Endothelial cell of hepatic sinusoid (primary cell): ENCODE measurements around the gene PVR.
"Not testable (repeated sequence)": the region's sequence is repeated elsewhere in the genome, so short reads cannot be mapped to it uniquely, and the experiment has no call there.

Source experiments
- in situ Hi-C: cut with HindIII; loops from 2 replicates; pipeline ENCODE4 v1.10.0; 2017; ENCODE audit warnings: low sequenced_read_pairs

Gene PVR

GRCh38 chr19:44668985-44669764 is 25.5 kb downstream of the PVR start:
- in situ Hi-C loops: no loop called here

- in situ Hi-C loops: not testable (repeated sequence)
These were observed 26.3 kb downstream of the PVR start for GRCh38 chr19:44670027-44670426.

- in situ Hi-C loops: no loop called here
These were observed 27.7 kb downstream of the PVR start, which contains the start of gene CEACAM19 for GRCh38 chr19:44671400-44671799. CEACAM19 (plus strand) TSS chr19:44671482; CDS start chr19:44671932, 450 bp downstream.

- in situ Hi-C loops: no loop called here
These were observed 28.5 kb downstream of the PVR start for GRCh38 chr19:44672226-44672625.

- in situ Hi-C loops: no loop called here
These were observed 29.8 kb downstream of the PVR start for GRCh38 chr19:44673510-44673909.

GRCh38 chr19:44675521-44675920 is 31.8 kb downstream of the PVR start:
- in situ Hi-C loops: no loop called here

- in situ Hi-C loops: no loop called here
These were observed 33.5 kb downstream of the PVR start for GRCh38 chr19:44677019-44677811.

GRCh38 chr19:44680536-44680935 is 36.8 kb downstream of the PVR start:
- in situ Hi-C loops: no loop called here

GRCh38 chr19:44681992-44682790 is 38.5 kb downstream of the PVR start:
- in situ Hi-C loops: no loop called here

- in situ Hi-C loops: no loop called here
These were observed 39.1 kb downstream of the PVR start for GRCh38 chr19:44682807-44683206.

- in situ Hi-C loops: no loop called here
These were observed 39.9 kb downstream of the PVR start for GRCh38 chr19:44683434-44684210.

- in situ Hi-C loops: not testable (repeated sequence)
These were observed 40.7 kb downstream of the PVR start for GRCh38 chr19:44684396-44684795.

- in situ Hi-C loops: no loop called here
These were observed 41.5 kb downstream of the PVR start for GRCh38 chr19:44684892-44685863.

GRCh38 chr19:44685877-44686276 is 42.2 kb downstream of the PVR start:
- in situ Hi-C loops: no loop called here

GRCh38 chr19:44686896-44687295 is 43.2 kb downstream of the PVR start:
- in situ Hi-C loops: no loop called here

GRCh38 chr19:44687888-44688287 is 44.2 kb downstream of the PVR start:
- in situ Hi-C loops: no loop called here

GRCh38 chr19:44689290-44690130 is 45.8 kb downstream of the PVR start:
- in situ Hi-C loops: no loop called here

- in situ Hi-C loops: no loop called here
These were observed 46.4 kb downstream of the PVR start for GRCh38 chr19:44690131-44690440.

- in situ Hi-C loops: no loop called here
These were observed 48.6 kb downstream of the PVR start for GRCh38 chr19:44692379-44692721.
